ENCODE data around the gene UHMK1.

GRCh38 chr1:162543228-162543627 is 45.6 kb downstream of the UHMK1 start:
- TF ChIP-seq CTCF (IDR thresholded peaks at IDR 0.05; ENCODE audit: insufficient read depth, low read depth, low read length) (no peak), EZH2 (IDR thresholded peaks at IDR 0.05; ENCODE audit: insufficient read depth, low read length) (no peak)

All from astrocyte (in vitro differentiated cells and primary cell).